Panc1 (cell line): ENCODE data around the gene PINLYP. TPM values are rescaled to one million over a fixed set of nuclear protein-coding genes. Genes with fewer than 3 reads are reported as not detected.

Source experiments
- ATAC-seq: fragments of 200-7000 bp; cut with Tn5 transposase; 2 replicates; pipeline ENCODE4 v1.9.1; 2020; ENCODE audit warnings: mild to moderate bottlenecking, moderate library complexity
- BruUV-seq: library from RNA; stranded (reverse); fragments of 400-500 nt; replicated peaks from 2 replicates; lab custom pipeline; 2021; lab: Mats Ljungman, UMichigan
- CTCF ChIA-PET: fragments of 300-600 bp; sonication (Branson Sonifier 250); formaldehyde crosslinking; loops from one replicate; lab custom pipeline; 2022; ENCODE audit warnings: antibody characterized with exemption; lab: Charles Lee
- POLR2A ChIA-PET: fragments of 300-600 bp; sonication (Branson Sonifier 250); formaldehyde crosslinking; loops from one replicate; lab custom pipeline; 2022; ENCODE audit warnings: antibody characterized with exemption; lab: Charles Lee
- DNase-seq: peaks from one replicate; pipeline ENCODE4 v3.0.0-alpha.2; 2010; ENCODE audit warnings: low read depth, low spot score
- H3K27ac ChIP-seq: 2 replicates; pipeline ENCODE4 v1.5.1; 2011; ENCODE audit warnings: mild to moderate bottlenecking, low read length, inconsistent platforms
- H3K27me3 ChIP-seq: fragments of 200-500 bp; sonication (Bioruptor generic); 2 replicates; pipeline ENCODE4 v1.6.0; 2014; ENCODE audit warnings: low read length, inconsistent platforms; ENCODE audit not compliant: control insufficient read depth, insufficient read depth
- H3K36me3 ChIP-seq: fragments of 200-500 bp; sonication (Bioruptor generic); 2 replicates; pipeline ENCODE4 v1.5.1; 2014; ENCODE audit warnings: inconsistent platforms, mild to moderate bottlenecking, low read length, moderate library complexity; ENCODE audit not compliant: control insufficient read depth, insufficient read depth
- H3K4me1 ChIP-seq: 2 replicates; pipeline ENCODE4 v1.5.1; 2011; ENCODE audit warnings: inconsistent platforms, mild to moderate bottlenecking, low read length, moderate library complexity; ENCODE audit not compliant: control insufficient read depth, insufficient read depth
- H3K4me3 ChIP-seq, 2 experiments: 2 replicates each; pipeline ENCODE4 v1.5.1; 2011 to 2012; ENCODE audit warnings: low read depth in 2 of 2, low read length in 2 of 2, mild to moderate bottlenecking in 2 of 2, inconsistent platforms in 1 of 2, moderate library complexity in 1 of 2
- H3K9me3 ChIP-seq: fragments of 200-500 bp; sonication (Bioruptor generic); 2 replicates; pipeline ENCODE4 v1.5.1; 2014; ENCODE audit warnings: low read depth, mild to moderate bottlenecking, inconsistent platforms, low read length, moderate library complexity; ENCODE audit not compliant: control insufficient read depth, insufficient read depth
- POLR2AphosphoS5 ChIP-seq: IDR thresholded peaks from 2 replicates; pipeline ENCODE4 v1.6.1; 2012; ENCODE audit warnings: mild to moderate bottlenecking, low read depth, low read length, moderate library complexity
- REST ChIP-seq, 2 experiments: IDR thresholded peaks; 2 replicates each; pipeline ENCODE4 v1.6.1; 2011 to 2012; ENCODE audit warnings: low read depth in 2 of 2, control low read depth in 1 of 2, low read length in 1 of 2, mild to moderate bottlenecking in 1 of 2, moderate library complexity in 1 of 2; ENCODE audit not compliant: insufficient read depth in 1 of 2
- SIN3A ChIP-seq: IDR thresholded peaks from 2 replicates; pipeline ENCODE4 v1.6.1; 2012; ENCODE audit warnings: low read depth, mild to moderate bottlenecking, low read length, moderate library complexity, borderline replicate concordance; ENCODE audit not compliant: insufficient read depth
- TCF7L2 ChIP-seq: IDR thresholded peaks from 2 replicates; pipeline ENCODE4 v1.6.1; 2011; ENCODE audit warnings: mild to moderate bottlenecking, low read depth, low read length, inconsistent platforms
- in situ Hi-C: cut with HindIII; loops from 2 replicates; pipeline ENCODE4 v1.10.0; 2016; ENCODE audit warnings: low sequenced_read_pairs, low pct_unique_long_range_greater_than_20kb
- intact Hi-C: fragments of 100-400 bp; cut with micrococcal nuclease; formaldehyde crosslinking; loops from one replicate; pipeline ENCODE4 v1.10.0; 2022; ENCODE audit not compliant: unreplicated experiment
- total RNA-seq: library from RNA; stranded (reverse); gene quantifications from one replicate; pipeline ENCODE4 v1.2.1, GENCODE V29; 2021; ENCODE audit not compliant: unreplicated experiment
- TF ChIP-seq, protein P1 (sequence below): fragments of 450-650 bp; IDR thresholded peaks from 2 replicates; pipeline ENCODE4 v1.5.1; 2017; ENCODE audit warnings: mild to moderate bottlenecking

PINLYP gene
- total RNA-seq, 1 experiment from 2014 or later: 0.21 TPM

DNA sequence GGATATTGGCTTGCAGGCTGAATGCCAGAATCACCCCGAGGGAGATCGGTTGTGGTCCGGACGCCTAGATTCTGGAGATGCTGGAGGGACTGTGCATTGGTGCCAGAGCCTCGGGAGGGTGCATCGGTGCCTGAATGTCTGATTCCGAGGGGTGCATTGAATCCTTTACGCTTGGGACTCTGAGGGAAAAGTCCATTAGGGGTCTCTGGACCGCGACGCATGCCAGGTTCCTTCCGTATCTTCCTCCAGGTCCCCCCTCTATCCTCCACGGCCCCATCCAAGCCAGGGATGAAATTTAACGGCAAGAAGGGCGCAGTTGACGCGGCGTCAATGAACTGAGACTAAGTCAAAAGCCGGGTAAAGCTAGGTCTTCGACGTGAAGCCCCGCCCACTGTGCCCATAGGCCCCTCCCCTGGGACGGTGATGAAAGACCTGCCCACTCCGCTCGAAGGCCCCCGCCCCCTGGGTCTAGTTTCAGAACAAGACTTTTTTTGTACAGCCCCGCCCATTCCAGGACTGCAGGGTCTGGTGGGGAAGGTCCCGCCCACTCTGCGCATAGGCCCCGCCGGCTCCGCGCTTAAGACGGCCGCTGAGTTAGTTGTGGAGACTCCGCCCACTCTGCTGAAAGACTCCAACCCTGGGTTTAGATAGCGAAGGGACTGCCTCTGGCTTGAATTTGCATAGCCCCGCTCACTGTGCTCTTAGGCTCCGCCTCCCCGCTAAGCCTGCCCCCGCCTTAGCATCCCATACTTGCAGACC lies 41.9 kb upstream of the PINLYP start:
- Histone ChIP-seq H3K9me3 (no peaks in the 10 kb centered on the region), H3K4me1 (no peaks in the 10 kb centered on the region), H3K4me3 (peak overlapping the region; percentile 65 to 89), H3K36me3 (no peaks in the 10 kb centered on the region), H3K27ac (peak overlapping the region; percentile 72), H3K27me3 (no peaks in the 10 kb centered on the region)
- ChIA-PET POLR2A (no interaction called here), CTCF (interaction anchor here (1.0 kb wide), 1 partner anchor 87 kb away, joined by 3 read pairs; no protein-coding TSS in a partner anchor)
- ATAC-seq (peak; percentile 90), DNase-seq (peak; percentile 75)
- no TSS peak for BruUV-seq
- TF ChIP-seq SIN3A (0 out of 2 replicates have a peak, but pooled peaks have one; percentile 21), REST (IDR thresholded peaks at IDR 0.05; ENCODE audit: insufficient read depth in 1 of 2, low read depth in 2 of 2, low read length in 1 of 2) (no peak), TCF7L2 (no peak)
- intact Hi-C loops: no loop called here
- in situ Hi-C loops: no loop called here

- DNase-seq (no peak), ATAC-seq (no peak; the same call in 1 of the 2 replicates)
- H3K27me3 ChIP-seq: no peaks in the 10 kb centered on the region
- intact Hi-C loops: no loop called here
- in situ Hi-C loops: no loop called here
- H3K4me3 ChIP-seq: peak overlapping the region; percentile 65 to 89
- peak overlapping the region; percentile 31; the same call in 1 of the 2 replicates for H3K27ac ChIP-seq
- no peaks in the 10 kb centered on the region for H3K36me3 ChIP-seq
- no peaks in the 10 kb centered on the region for H3K4me1 ChIP-seq
- TF ChIP-seq POLR2AphosphoS5 (no peak), TCF7L2 (no peak), SIN3A (no peak), REST (IDR thresholded peaks at IDR 0.05; ENCODE audit: insufficient read depth in 1 of 2, low read depth in 2 of 2, low read length in 1 of 2) (no peak)
- TF ChIP-seq, protein P1, sequence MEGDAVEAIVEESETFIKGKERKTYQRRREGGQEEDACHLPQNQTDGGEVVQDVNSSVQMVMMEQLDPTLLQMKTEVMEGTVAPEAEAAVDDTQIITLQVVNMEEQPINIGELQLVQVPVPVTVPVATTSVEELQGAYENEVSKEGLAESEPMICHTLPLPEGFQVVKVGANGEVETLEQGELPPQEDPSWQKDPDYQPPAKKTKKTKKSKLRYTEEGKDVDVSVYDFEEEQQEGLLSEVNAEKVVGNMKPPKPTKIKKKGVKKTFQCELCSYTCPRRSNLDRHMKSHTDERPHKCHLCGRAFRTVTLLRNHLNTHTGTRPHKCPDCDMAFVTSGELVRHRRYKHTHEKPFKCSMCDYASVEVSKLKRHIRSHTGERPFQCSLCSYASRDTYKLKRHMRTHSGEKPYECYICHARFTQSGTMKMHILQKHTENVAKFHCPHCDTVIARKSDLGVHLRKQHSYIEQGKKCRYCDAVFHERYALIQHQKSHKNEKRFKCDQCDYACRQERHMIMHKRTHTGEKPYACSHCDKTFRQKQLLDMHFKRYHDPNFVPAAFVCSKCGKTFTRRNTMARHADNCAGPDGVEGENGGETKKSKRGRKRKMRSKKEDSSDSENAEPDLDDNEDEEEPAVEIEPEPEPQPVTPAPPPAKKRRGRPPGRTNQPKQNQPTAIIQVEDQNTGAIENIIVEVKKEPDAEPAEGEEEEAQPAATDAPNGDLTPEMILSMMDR: no peak
- no TSS peak for BruUV-seq
- POLR2A ChIA-PET: no interaction called here
- CTCF ChIA-PET: no interaction called here
- no peaks in the 10 kb centered on the region for H3K9me3 ChIP-seq
Measured at GRCh38 chr19:43534305-43534815, 41.2 kb upstream of the PINLYP start.
